Measurements from ENCODE around the gene PCSK2.

PCSK2 gene

DNA sequence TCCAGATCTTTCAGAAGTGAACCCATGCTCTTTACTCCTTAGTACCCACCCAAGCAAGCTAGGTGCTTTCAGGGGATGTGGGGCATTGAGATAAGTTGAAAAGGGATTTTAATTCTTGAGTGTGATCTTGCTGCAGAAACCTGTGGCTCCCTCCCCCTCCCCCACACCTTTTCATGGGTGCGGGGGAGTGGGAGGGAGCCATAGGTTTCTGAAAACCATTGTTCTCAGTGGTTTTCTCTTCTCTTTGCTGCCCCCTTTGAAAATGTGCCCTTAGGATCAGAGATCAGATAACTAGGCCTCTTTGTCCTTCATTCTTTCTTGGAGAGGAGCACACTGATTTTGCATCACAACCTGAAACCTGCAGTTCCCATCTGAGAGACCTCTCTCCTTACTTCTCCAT is 2.4 kb downstream of the PCSK2 start:
- TF ChIP-seq, protein P1, sequence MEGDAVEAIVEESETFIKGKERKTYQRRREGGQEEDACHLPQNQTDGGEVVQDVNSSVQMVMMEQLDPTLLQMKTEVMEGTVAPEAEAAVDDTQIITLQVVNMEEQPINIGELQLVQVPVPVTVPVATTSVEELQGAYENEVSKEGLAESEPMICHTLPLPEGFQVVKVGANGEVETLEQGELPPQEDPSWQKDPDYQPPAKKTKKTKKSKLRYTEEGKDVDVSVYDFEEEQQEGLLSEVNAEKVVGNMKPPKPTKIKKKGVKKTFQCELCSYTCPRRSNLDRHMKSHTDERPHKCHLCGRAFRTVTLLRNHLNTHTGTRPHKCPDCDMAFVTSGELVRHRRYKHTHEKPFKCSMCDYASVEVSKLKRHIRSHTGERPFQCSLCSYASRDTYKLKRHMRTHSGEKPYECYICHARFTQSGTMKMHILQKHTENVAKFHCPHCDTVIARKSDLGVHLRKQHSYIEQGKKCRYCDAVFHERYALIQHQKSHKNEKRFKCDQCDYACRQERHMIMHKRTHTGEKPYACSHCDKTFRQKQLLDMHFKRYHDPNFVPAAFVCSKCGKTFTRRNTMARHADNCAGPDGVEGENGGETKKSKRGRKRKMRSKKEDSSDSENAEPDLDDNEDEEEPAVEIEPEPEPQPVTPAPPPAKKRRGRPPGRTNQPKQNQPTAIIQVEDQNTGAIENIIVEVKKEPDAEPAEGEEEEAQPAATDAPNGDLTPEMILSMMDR (IDR thresholded peaks at IDR 0.05; ENCODE audit: insufficient read depth, low read length, poor library complexity, severe bottlenecking), result no peak
- Histone ChIP-seq H3K27me3 (replicated peaks; ENCODE audit: control insufficient read depth, insufficient read depth, low read length) (peaks cover 1% of the 10 kb centered on the region; the same call in 1 of the 2 replicates), H3K4me3 (replicated peaks; ENCODE audit: low read depth, low read length) (no peak overlapping the region), H3K36me3 (ENCODE audit: control insufficient read depth, insufficient read depth, low read length) (no peaks in the 10 kb centered on the region)
- no peak for DNase-seq (ENCODE audit: extremely low read depth, insufficient read length)

DNA sequence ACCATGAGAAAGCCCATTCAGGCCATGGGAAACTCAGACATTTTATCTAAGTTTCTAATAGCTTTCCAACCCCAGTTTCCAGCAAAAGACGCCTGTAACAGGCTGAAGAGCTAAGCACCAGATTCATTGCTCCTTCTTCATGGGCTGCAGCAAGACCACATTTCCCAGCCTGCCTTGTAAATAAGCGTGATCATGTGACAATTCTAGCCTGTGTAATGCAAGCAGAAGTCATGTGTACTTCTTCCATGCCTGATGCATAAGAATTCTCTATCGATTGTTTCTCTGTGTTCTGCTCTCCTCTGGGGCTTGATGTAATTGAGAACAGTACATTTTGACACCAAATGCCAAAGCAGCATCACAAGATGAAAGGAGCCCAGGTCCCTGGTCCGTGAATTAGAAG is 6.8 kb downstream of the PCSK2 start:
- H3K36me3 ChIP-seq (ENCODE audit: control insufficient read depth, insufficient read depth, low read length), result no peaks in the 10 kb centered on the region
- TF ChIP-seq, protein P1 (IDR thresholded peaks at IDR 0.05; ENCODE audit: insufficient read depth, low read length, poor library complexity, severe bottlenecking), result no peak
- no peaks in the 10 kb centered on the region; the same call in 1 of the 2 replicates for H3K27me3 ChIP-seq (replicated peaks; ENCODE audit: control insufficient read depth, insufficient read depth, low read length)
- no peak overlapping the region for H3K4me3 ChIP-seq (replicated peaks; ENCODE audit: low read depth, low read length)
- DNase-seq (ENCODE audit: extremely low read depth, insufficient read length), result no peak

DNA sequence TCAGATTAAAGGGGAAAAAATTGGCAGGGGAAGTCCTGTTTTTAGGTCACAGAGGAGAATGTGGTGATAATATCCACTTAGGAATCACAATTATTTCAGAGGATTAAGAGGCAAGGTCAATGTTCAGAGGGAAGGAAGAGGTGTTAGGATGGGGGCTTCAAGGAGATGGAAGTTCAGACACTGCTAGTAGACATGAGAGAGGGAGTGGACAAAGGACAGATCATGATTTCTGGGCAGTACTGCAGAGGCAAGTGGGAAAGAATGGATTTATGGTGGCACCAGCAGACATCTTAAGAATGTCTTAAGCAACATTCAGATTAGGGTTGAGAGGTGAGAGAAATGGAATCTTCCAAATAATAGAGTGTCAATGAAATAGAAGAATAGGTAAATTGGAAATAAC is 9.9 kb downstream of the PCSK2 start:
- no peak for DNase-seq (ENCODE audit: extremely low read depth, insufficient read length)
- no peaks in the 10 kb centered on the region for H3K36me3 ChIP-seq (ENCODE audit: control insufficient read depth, insufficient read depth, low read length)
- TF ChIP-seq, protein P1 (IDR thresholded peaks at IDR 0.05; ENCODE audit: insufficient read depth, low read length, poor library complexity, severe bottlenecking), result no peak
- H3K4me3 ChIP-seq (replicated peaks; ENCODE audit: low read depth, low read length), result no peak overlapping the region
- H3K27me3 ChIP-seq (replicated peaks; ENCODE audit: control insufficient read depth, insufficient read depth, low read length), result no peaks in the 10 kb centered on the region; the same call in 1 of the 2 replicates

DNA sequence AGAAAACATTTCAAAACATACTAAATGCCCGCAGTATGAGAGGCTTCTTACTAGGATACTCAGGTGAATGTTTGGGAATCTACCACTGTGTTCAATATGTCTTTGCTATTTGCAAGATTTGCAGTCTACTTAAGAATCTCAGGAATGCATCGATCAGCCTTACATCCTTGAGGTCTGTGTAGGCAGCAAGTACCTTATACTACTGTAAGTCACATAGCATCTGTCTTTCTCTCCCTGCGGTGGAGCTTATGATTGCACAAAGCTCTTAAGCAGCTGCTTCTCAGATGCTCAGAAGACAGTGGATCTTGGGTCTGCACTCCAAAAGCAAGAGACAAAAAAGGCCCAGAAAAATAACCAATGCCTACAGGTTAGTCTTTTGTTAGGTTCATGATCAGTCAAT is 21.4 kb downstream of the PCSK2 start:
- no peak for DNase-seq (ENCODE audit: extremely low read depth, insufficient read length)
- Histone ChIP-seq H3K36me3 (ENCODE audit: control insufficient read depth, insufficient read depth, low read length) (no peaks in the 10 kb centered on the region), H3K27me3 (replicated peaks; ENCODE audit: control insufficient read depth, insufficient read depth, low read length) (no peaks in the 10 kb centered on the region), H3K4me3 (replicated peaks; ENCODE audit: low read depth, low read length) (no peak overlapping the region)
- TF ChIP-seq, protein P1 (IDR thresholded peaks at IDR 0.05; ENCODE audit: insufficient read depth, low read length, poor library complexity, severe bottlenecking), result no peak

DNA sequence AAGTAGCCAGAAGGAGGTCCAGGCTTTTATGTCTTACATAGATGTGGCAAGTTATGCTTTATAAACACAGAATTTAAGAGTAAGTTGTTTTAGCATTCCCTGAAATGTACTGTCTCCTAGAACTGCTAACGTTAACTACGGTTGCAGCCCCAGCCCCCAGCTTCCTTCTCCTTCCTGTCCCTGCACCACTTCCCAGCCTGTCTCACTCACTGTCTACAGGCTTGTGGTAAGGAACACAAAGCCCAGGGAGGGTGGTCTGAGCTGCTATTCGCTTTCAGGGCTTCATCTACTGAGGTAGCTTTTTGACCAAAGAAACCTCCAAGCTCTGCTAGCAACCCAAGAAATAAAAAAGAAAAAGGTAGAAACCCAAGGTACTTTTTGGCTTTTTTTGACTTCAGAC is 35.9 kb downstream of the PCSK2 start:
- Histone ChIP-seq H3K36me3 (ENCODE audit: control insufficient read depth, insufficient read depth, low read length) (no peaks in the 10 kb centered on the region), H3K4me3 (replicated peaks; ENCODE audit: low read depth, low read length) (no peak overlapping the region), H3K27me3 (replicated peaks; ENCODE audit: control insufficient read depth, insufficient read depth, low read length) (no peaks in the 10 kb centered on the region; the same call in 1 of the 2 replicates)
- no peak for DNase-seq (ENCODE audit: extremely low read depth, insufficient read length)
- TF ChIP-seq, protein P1 (IDR thresholded peaks at IDR 0.05; ENCODE audit: insufficient read depth, low read length, poor library complexity, severe bottlenecking), result no peak

GRCh38 chr20:17273717-17274116 is 46.9 kb downstream of the PCSK2 start:
- Histone ChIP-seq H3K4me3 (replicated peaks; ENCODE audit: low read depth, low read length) (no peak overlapping the region), H3K27me3 (replicated peaks; ENCODE audit: control insufficient read depth, insufficient read depth, low read length) (no peaks in the 10 kb centered on the region; the same call in 1 of the 2 replicates), H3K36me3 (ENCODE audit: control insufficient read depth, insufficient read depth, low read length) (no peaks in the 10 kb centered on the region)
- TF ChIP-seq, protein P1 (IDR thresholded peaks at IDR 0.05; ENCODE audit: insufficient read depth, low read length, poor library complexity, severe bottlenecking), result no peak
- DNase-seq (ENCODE audit: extremely low read depth, insufficient read length), result no peak
